Thyroid gland (tissue), 4 donors: Measurements from ENCODE around the gene ARL9. TPM values are rescaled to one million over a fixed set of nuclear protein-coding genes. Genes with fewer than 3 reads are reported as not detected.

Source experiments
- DNase-seq, 2 donors: peaks; one replicate each; pipeline ENCODE4 v3.0.0-alpha.2; 2019
- H3K27ac ChIP-seq, 3 donors: fragments of 200-600 bp; sonication (generic); 1 replicate in 2 of 3; 2 replicates in 1 of 3; pipeline ENCODE4 v1.5.1; 2016 to 2019; ENCODE audit warnings: mild to moderate bottlenecking in 1 of 3, moderate library complexity in 1 of 3
- H3K27me3 ChIP-seq: fragments of 200-600 bp; sonication (generic); one replicate; pipeline ENCODE4 v1.5.1; 2019
- H3K36me3 ChIP-seq, 2 donors: fragments of 200-600 bp; sonication (generic); one replicate each; pipeline ENCODE4 v1.5.1; 2016 to 2019
- H3K4me1 ChIP-seq, 2 donors: fragments of 200-600 bp; sonication (generic); one replicate each; pipeline ENCODE4 v1.5.1; 2017 to 2019
- H3K4me3 ChIP-seq, 3 donors: fragments of 200-600 bp; sonication (generic); replicated peaks in 1 of 3; 1 replicate in 2 of 3; 2 replicates in 1 of 3; pipeline ENCODE4 v1.5.1; 2016; ENCODE audit warnings: mild to moderate bottlenecking in 1 of 3
- H3K9me3 ChIP-seq: fragments of 200-600 bp; sonication (generic); one replicate; pipeline ENCODE4 v1.5.1; 2017
- CTCF ChIP-seq, 6 experiments: fragments of 200-600 bp in 3 of 6; fragments of 450-650 bp in 3 of 6; sonication (generic) in 3 of 6; IDR thresholded peaks; one replicate each; pipeline ENCODE4 v1.5.1; 2016 to 2019; ENCODE audit warnings: antibody characterized with exemption in 6 of 6, mild to moderate bottlenecking in 2 of 6, inconsistent platforms in 1 of 6, moderate library complexity in 1 of 6
- POLR2A ChIP-seq, 2 donors: fragments of 450-650 bp; IDR thresholded peaks; one replicate each; pipeline ENCODE4 v1.6.1; 2017; ENCODE audit warnings: antibody characterized with exemption in 2 of 2, mild to moderate bottlenecking in 2 of 2, moderate library complexity in 1 of 2
- WGBS, 2 donors: methylation state at CpG; one replicate each; pipeline ENCODE4 v1.1.5; 2017; 5-methylcytosine and 5-hydroxymethylcytosine counted together
- intact Hi-C: fragments of 100-400 bp; cut with DNase I; formaldehyde crosslinking; loops from one replicate; pipeline ENCODE4 v1.15.1; 2023
- total RNA-seq, 4 donors: library from RNA; depleted of rRNA; stranded (reverse); fragments of >200 nt; gene quantifications; one replicate each; pipeline ENCODE4 v1.2.3, GENCODE V29; 2016

Gene ARL9
- total RNA-seq, 4 donors from 2014 or later = 0.56 TPM; not detected in 3

GRCh38 chr4:56496241-56496640 lies 9.3 kb upstream of the ARL9 start:
- no peak for DNase-seq
- no peak overlapping the region for H3K4me3 ChIP-seq
- no peak overlapping the region for H3K27ac ChIP-seq
- H3K4me1 ChIP-seq = no peaks in the 10 kb centered on the region
- H3K27me3 ChIP-seq = no peaks in the 10 kb centered on the region
- H3K36me3 ChIP-seq = peaks cover 12 to 51% of the 10 kb centered on the region in 2 donors
- TF ChIP-seq POLR2A (IDR thresholded peaks at IDR 0.05) (no peak), CTCF (IDR thresholded peaks at IDR 0.05) (no peak)
- intact Hi-C loops = no loop called here
- 91 to 96% methylated on average over 1 of the region's 1 CpG for WGBS, 2 donors
- H3K9me3 ChIP-seq = no peaks in the 10 kb centered on the region

- no peak for DNase-seq
- no peak overlapping the region for H3K4me3 ChIP-seq
- H3K27me3 ChIP-seq = no peaks in the 10 kb centered on the region
- no peaks in the 10 kb centered on the region for H3K9me3 ChIP-seq
- TF ChIP-seq CTCF (IDR thresholded peaks at IDR 0.05) (no peak), POLR2A (IDR thresholded peaks at IDR 0.05) (no peak)
- H3K36me3 ChIP-seq = no peaks in the 10 kb centered on the region
- no peak overlapping the region for H3K27ac ChIP-seq
- intact Hi-C loops = no loop called here
- peaks cover 2 to 4% of the 10 kb centered on the region in 2 donors for H3K4me1 ChIP-seq
Observed at GRCh38 chr4:56511098-56511497, 5.5 kb downstream of the ARL9 start.

DNA sequence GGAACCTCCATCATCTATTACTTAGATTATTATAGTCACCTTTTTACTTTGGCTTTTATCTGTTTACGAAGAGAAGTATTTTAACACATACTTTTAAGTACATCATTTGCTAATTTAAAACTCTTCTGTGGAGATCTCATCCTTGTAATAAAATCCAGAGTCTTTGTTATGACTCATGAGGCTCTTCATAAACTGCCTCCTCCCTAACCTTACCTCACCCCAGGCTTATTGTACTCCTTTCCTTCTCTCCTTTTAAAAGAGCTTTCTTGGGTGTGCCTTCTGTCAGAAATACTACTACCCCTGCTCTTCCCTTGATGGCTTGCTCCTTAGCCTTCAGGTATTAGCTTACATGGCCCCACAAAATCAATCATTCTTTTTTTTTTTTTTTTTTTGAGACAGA lies 6.6 kb downstream of the ARL9 start:
- no peak for DNase-seq
- no peak overlapping the region for H3K4me3 ChIP-seq
- TF ChIP-seq CTCF (IDR thresholded peaks at IDR 0.05) (no peak), POLR2A (IDR thresholded peaks at IDR 0.05) (no peak)
- no peaks in the 10 kb centered on the region for H3K36me3 ChIP-seq
- intact Hi-C loops = no loop called here
- H3K9me3 ChIP-seq = no peaks in the 10 kb centered on the region
- no peaks in the 10 kb centered on the region for H3K27me3 ChIP-seq
- 93 to 98% methylated on average over 1 of the region's 1 CpG for WGBS, 2 donors
- no peak overlapping the region for H3K27ac ChIP-seq
- no peaks in the 10 kb centered on the region for H3K4me1 ChIP-seq

- no peak for DNase-seq
- Histone ChIP-seq H3K27ac (no peak overlapping the region), H3K36me3 (no peaks in the 10 kb centered on the region), H3K4me1 (no peaks in the 10 kb centered on the region), H3K4me3 (no peak overlapping the region), H3K9me3 (no peaks in the 10 kb centered on the region), H3K27me3 (no peaks in the 10 kb centered on the region)
- intact Hi-C loops = no loop called here
- no peak for TF ChIP-seq POLR2A (IDR thresholded peaks at IDR 0.05)
- no peak for TF ChIP-seq CTCF (IDR thresholded peaks at IDR 0.05)
- WGBS, 2 donors = 64 to 77% methylated on average over 2 of the region's 2 CpGs
Observed at GRCh38 chr4:56513517-56513916, 7.9 kb downstream of the ARL9 start.

- DNase-seq = peak; percentile 78 to 82
- no peak overlapping the region for H3K27ac ChIP-seq
- WGBS, 2 donors = 4 to 11% methylated on average over 14 to 36 of the region's 68 CpGs
Observed at GRCh38 chr4:56530269-56531148, 24.9 kb downstream of the ARL9 start.

More at GRCh38 chr4:56530269-56531148, 24.9 kb downstream of the ARL9 start:
- no peaks in the 10 kb centered on the region for H3K36me3 ChIP-seq
- intact Hi-C loops = loop anchor here (10.0 kb wide), 1 partner anchor 106 kb away; no protein-coding TSS in a partner anchor
- no peaks in the 10 kb centered on the region for H3K27me3 ChIP-seq
- H3K4me3 ChIP-seq = peak overlapping the region in 2 of 3 donors; percentile 16 to 45
- TF ChIP-seq POLR2A (IDR thresholded peaks at IDR 0.05) (peak in 1 of 2 donors; percentile 18), CTCF (IDR thresholded peaks at IDR 0.05) (no peak)
- H3K9me3 ChIP-seq = no peaks in the 10 kb centered on the region
- peaks cover 0 to 4% of the 10 kb centered on the region in 2 donors for H3K4me1 ChIP-seq
